ENCODE measurements around the gene LIN37.

LIN37 gene

DNA sequence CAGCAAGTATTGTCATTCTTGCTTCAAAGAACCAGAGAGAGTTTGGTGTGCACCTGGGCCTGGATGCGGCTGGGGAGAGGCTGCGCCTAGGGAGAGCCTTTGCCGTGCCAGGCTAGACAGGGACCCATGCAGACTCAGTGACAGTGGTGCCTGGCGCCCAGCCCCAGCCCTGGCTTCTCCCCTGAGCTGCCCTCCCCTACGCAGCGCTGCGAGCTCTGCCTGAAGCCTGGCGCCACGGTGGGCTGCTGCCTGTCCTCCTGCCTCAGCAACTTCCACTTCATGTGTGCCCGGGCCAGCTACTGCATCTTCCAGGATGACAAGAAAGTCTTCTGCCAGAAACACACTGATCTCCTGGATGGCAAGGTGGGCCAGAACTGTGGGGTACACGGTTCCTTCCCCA lies 18.6 kb upstream of the LIN37 start:
- H3K36me3 ChIP-seq (ENCODE audit: control insufficient read depth, insufficient read depth, low read length): peaks cover 95% of the 10 kb centered on the region
- no peaks in the 10 kb centered on the region for H3K4me1 ChIP-seq (ENCODE audit: control insufficient read depth, insufficient read depth, low read length)
- H3K4me3 ChIP-seq (ENCODE audit: low read depth, low read length): no peak overlapping the region
- H3K9me3 ChIP-seq (ENCODE audit: control insufficient read depth, insufficient read depth, low read length): no peaks in the 10 kb centered on the region
- no peak overlapping the region for H3K27ac ChIP-seq (ENCODE audit: low read depth, low read length)
- no peaks in the 10 kb centered on the region for H3K27me3 ChIP-seq (ENCODE audit: control insufficient read depth, insufficient read depth, low read length)
- H3K9ac ChIP-seq (ENCODE audit: low read depth, low read length): no peak overlapping the region

DNA sequence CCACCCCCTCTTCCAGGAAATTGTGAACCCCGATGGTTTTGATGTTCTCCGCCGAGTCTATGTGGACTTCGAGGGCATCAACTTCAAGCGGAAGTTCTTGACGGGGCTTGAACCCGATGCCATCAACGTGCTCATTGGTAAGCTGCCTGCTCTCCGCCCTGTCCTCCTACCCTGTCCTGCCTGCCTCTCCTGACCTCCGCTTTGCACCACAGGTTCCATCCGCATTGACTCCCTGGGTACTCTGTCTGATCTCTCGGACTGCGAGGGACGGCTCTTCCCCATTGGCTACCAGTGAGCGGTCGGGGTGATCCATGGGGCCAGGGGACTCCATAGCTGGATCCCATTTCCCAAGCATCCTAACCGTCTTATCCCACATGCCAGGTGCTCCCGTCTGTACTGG lies 18.1 kb upstream of the LIN37 start:
- no peak overlapping the region for H3K27ac ChIP-seq (ENCODE audit: low read depth, low read length)
- peaks cover 95% of the 10 kb centered on the region for H3K36me3 ChIP-seq (ENCODE audit: control insufficient read depth, insufficient read depth, low read length)
- no peaks in the 10 kb centered on the region for H3K27me3 ChIP-seq (ENCODE audit: control insufficient read depth, insufficient read depth, low read length)
- H3K9ac ChIP-seq (ENCODE audit: low read depth, low read length): no peak overlapping the region
- H3K4me1 ChIP-seq (ENCODE audit: control insufficient read depth, insufficient read depth, low read length): no peaks in the 10 kb centered on the region
- H3K4me3 ChIP-seq (ENCODE audit: low read depth, low read length): no peak overlapping the region
- H3K9me3 ChIP-seq (ENCODE audit: control insufficient read depth, insufficient read depth, low read length): no peaks in the 10 kb centered on the region

- Histone ChIP-seq H3K36me3 (ENCODE audit: control insufficient read depth, insufficient read depth, low read length) (peaks cover 94% of the 10 kb centered on the region), H3K4me3 (ENCODE audit: low read depth, low read length) (no peak overlapping the region), H3K9me3 (ENCODE audit: control insufficient read depth, insufficient read depth, low read length) (no peaks in the 10 kb centered on the region), H3K27me3 (ENCODE audit: control insufficient read depth, insufficient read depth, low read length) (no peaks in the 10 kb centered on the region), H3K9ac (ENCODE audit: low read depth, low read length) (no peak overlapping the region), H3K4me1 (ENCODE audit: control insufficient read depth, insufficient read depth, low read length) (no peaks in the 10 kb centered on the region), H3K27ac (ENCODE audit: low read depth, low read length) (no peak overlapping the region)
Measured at GRCh38 chr19:35731353-35731752, 17.0 kb upstream of the LIN37 start.

GRCh38 chr19:35731779-35732405 lies 16.5 kb upstream of the LIN37 start:
- H3K9ac ChIP-seq (ENCODE audit: low read depth, low read length): no peak overlapping the region
- H3K9me3 ChIP-seq (ENCODE audit: control insufficient read depth, insufficient read depth, low read length): no peaks in the 10 kb centered on the region
- H3K27ac ChIP-seq (ENCODE audit: low read depth, low read length): no peak overlapping the region
- peaks cover 96% of the 10 kb centered on the region for H3K36me3 ChIP-seq (ENCODE audit: control insufficient read depth, insufficient read depth, low read length)
- no peaks in the 10 kb centered on the region for H3K27me3 ChIP-seq (ENCODE audit: control insufficient read depth, insufficient read depth, low read length)
- H3K4me3 ChIP-seq (ENCODE audit: low read depth, low read length): no peak overlapping the region
- no peaks in the 10 kb centered on the region for H3K4me1 ChIP-seq (ENCODE audit: control insufficient read depth, insufficient read depth, low read length)

DNA sequence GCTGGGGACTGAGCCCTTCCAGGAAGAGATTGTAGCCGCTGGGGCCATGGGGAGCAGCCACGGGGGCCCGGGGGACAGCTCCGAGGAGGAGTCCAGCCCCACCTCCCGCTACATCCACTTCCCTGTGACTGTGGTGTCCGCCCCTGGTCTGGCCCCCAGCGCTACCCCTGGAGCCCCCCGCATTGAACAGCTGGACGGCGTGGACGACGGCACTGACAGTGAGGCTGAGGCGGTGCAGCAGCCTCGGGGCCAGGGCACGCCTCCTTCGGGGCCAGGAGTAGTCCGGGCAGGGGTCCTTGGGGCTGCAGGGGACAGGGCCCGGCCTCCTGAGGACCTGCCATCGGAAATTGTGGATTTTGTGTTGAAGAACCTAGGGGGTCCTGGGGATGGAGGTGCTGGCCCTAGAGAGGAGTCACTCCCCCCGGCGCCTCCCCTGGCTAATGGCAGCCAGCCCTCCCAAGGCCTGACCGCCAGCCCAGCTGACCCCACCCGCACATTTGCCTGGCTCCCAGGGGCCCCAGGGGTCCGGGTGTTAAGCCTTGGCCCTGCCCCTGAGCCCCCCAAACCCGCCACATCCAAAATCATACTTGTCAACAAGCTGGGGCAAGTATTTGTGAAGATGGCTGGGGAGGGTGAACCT lies 15.7 kb upstream of the LIN37 start:
- Histone ChIP-seq H3K9me3 (ENCODE audit: control insufficient read depth, insufficient read depth, low read length) (no peaks in the 10 kb centered on the region), H3K27ac (ENCODE audit: low read depth, low read length) (no peak overlapping the region), H3K4me1 (ENCODE audit: control insufficient read depth, insufficient read depth, low read length) (no peaks in the 10 kb centered on the region)

GRCh38 chr19:35733180-35734125 lies 14.9 kb upstream of the LIN37 start:
- no peak overlapping the region for H3K27ac ChIP-seq (ENCODE audit: low read depth, low read length)
- H3K4me1 ChIP-seq (ENCODE audit: control insufficient read depth, insufficient read depth, low read length): no peaks in the 10 kb centered on the region
- H3K27me3 ChIP-seq (ENCODE audit: control insufficient read depth, insufficient read depth, low read length): no peaks in the 10 kb centered on the region
- peaks cover 96% of the 10 kb centered on the region for H3K36me3 ChIP-seq (ENCODE audit: control insufficient read depth, insufficient read depth, low read length)
- no peaks in the 10 kb centered on the region for H3K9me3 ChIP-seq (ENCODE audit: control insufficient read depth, insufficient read depth, low read length)
- H3K9ac ChIP-seq (ENCODE audit: low read depth, low read length): no peak overlapping the region
- no peak overlapping the region for H3K4me3 ChIP-seq (ENCODE audit: low read depth, low read length)

More for the DNA sequence above, 15.7 kb upstream of the LIN37 start:
- Histone ChIP-seq H3K36me3 (ENCODE audit: control insufficient read depth, insufficient read depth, low read length) (peaks cover 96% of the 10 kb centered on the region), H3K4me3 (ENCODE audit: low read depth, low read length) (no peak overlapping the region), H3K27me3 (ENCODE audit: control insufficient read depth, insufficient read depth, low read length) (no peaks in the 10 kb centered on the region), H3K9ac (ENCODE audit: low read depth, low read length) (no peak overlapping the region)

DNA sequence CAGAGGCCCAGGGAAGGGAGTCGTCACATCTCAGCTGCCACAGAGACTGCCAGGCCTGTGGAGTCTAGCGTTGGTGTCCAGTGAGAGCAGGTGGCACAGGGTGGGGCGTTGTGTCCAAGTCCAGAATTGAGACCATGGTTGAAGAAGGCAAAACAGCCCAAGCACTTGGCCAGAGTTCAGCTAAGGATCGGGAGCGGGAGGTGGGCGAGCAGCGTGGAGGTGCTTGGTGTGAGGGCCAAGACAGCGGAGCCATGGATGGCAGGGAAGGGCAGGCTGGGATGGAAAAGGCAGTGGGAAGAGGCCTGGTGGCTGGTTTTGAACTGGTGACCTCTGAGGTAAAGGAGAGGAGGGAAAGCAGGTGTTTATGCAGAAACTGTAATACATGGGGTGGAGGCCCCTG lies 14.1 kb upstream of the LIN37 start:
- H3K27ac ChIP-seq (ENCODE audit: low read depth, low read length): no peak overlapping the region
- no peaks in the 10 kb centered on the region for H3K4me1 ChIP-seq (ENCODE audit: control insufficient read depth, insufficient read depth, low read length)
- no peak overlapping the region for H3K9ac ChIP-seq (ENCODE audit: low read depth, low read length)
- no peak overlapping the region for H3K4me3 ChIP-seq (ENCODE audit: low read depth, low read length)
- H3K9me3 ChIP-seq (ENCODE audit: control insufficient read depth, insufficient read depth, low read length): no peaks in the 10 kb centered on the region
- no peaks in the 10 kb centered on the region for H3K27me3 ChIP-seq (ENCODE audit: control insufficient read depth, insufficient read depth, low read length)
- H3K36me3 ChIP-seq (ENCODE audit: control insufficient read depth, insufficient read depth, low read length): peaks cover 96% of the 10 kb centered on the region

GRCh38 chr19:35734889-35735288 lies 13.5 kb upstream of the LIN37 start:
- peaks cover 90% of the 10 kb centered on the region for H3K36me3 ChIP-seq (ENCODE audit: control insufficient read depth, insufficient read depth, low read length)
- no peaks in the 10 kb centered on the region for H3K27me3 ChIP-seq (ENCODE audit: control insufficient read depth, insufficient read depth, low read length)
- no peak overlapping the region for H3K9ac ChIP-seq (ENCODE audit: low read depth, low read length)
- H3K4me3 ChIP-seq (ENCODE audit: low read depth, low read length): no peak overlapping the region
- H3K4me1 ChIP-seq (ENCODE audit: control insufficient read depth, insufficient read depth, low read length): no peaks in the 10 kb centered on the region
- H3K9me3 ChIP-seq (ENCODE audit: control insufficient read depth, insufficient read depth, low read length): no peaks in the 10 kb centered on the region
- no peak overlapping the region for H3K27ac ChIP-seq (ENCODE audit: low read depth, low read length)

DNA sequence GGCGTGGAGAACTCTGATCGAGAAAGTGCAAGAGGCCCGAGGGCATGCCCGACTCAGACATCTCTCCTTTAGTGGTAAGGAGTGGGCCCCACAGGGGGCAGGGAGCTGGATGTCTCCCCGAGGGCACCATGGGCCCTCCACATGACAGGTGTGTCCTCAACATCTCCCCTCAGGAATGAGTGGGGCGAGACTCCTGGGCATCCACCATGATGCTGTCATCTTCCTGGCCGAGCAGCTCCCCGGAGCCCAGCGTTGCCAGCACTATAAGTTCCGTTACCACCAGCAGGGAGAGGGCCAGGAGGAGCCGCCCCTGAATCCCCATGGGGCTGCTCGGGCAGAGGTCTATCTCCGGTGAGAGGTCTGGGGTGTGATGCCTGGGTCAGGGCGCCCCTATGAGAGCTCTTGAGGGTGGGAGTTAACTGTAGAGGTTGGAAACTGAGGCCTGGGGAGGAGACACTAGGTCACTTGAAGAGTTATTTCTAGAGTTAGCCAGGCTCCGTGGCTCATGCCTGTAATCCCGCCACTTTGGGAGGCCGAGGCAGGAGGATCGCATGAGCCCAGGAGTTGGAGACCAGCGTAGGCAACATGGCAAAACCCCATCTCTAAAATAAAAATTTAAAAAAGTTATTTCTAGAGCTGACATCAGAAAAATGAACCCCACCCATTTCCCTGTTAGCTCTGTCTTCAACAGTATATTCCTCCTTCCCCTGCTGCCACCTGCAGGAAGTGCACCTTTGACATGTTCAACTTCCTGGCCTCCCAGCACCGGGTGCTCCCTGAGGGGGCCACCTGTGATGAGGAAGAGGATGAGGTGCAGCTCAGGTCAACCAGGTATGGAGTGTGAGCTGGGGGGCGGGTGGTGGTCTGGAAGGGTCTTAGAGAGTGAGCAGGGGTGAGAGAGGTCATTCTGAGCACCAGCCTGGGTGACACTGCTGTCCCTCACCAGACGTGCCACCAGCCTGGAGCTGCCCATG lies 11.2 kb upstream of the LIN37 start:
- H3K27me3 ChIP-seq (ENCODE audit: control insufficient read depth, insufficient read depth, low read length): no peaks in the 10 kb centered on the region
- H3K36me3 ChIP-seq (ENCODE audit: control insufficient read depth, insufficient read depth, low read length): peaks cover 67% of the 10 kb centered on the region
- H3K4me1 ChIP-seq (ENCODE audit: control insufficient read depth, insufficient read depth, low read length): no peaks in the 10 kb centered on the region
- H3K9ac ChIP-seq (ENCODE audit: low read depth, low read length): no peak overlapping the region
- H3K4me3 ChIP-seq (ENCODE audit: low read depth, low read length): no peak overlapping the region
- H3K27ac ChIP-seq (ENCODE audit: low read depth, low read length): no peak overlapping the region
- no peaks in the 10 kb centered on the region for H3K9me3 ChIP-seq (ENCODE audit: control insufficient read depth, insufficient read depth, low read length)

DNA sequence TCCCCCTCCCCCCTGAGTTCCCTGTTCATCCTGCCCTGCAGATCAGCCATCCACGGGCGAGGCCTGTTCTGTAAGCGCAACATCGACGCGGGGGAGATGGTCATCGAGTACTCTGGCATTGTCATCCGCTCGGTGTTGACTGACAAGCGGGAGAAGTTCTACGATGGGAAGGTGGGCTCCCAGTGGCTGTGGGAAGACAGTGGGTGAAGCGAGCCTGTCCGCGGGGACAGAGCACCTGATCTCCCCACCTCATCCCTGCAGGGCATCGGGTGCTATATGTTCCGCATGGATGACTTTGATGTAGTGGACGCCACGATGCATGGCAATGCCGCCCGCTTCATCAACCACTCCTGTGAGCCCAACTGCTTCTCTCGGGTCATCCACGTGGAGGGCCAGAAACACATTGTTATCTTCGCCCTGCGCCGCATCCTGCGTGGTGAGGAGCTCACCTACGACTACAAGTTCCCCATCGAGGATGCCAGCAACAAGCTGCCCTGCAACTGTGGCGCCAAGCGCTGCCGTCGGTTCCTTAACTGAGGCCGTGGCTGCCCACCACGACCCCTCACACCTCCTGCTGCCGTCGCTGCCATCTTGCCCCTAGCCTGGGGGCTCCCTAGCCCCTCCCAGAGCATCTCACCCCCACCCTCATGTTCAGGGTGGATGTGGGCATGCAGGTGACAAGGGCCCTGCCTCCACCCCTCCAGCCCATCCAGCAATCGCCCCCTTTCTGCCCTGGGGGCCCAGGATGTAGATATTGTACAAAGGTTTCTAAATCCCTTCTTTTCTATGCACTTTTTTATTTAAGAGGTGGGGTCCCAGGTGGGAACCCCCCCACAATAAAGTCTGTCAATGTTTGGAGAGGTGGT lies 10.1 kb upstream of the LIN37 start:
- no peak overlapping the region for H3K9ac ChIP-seq (ENCODE audit: low read depth, low read length)
- H3K4me3 ChIP-seq (ENCODE audit: low read depth, low read length): no peak overlapping the region
- peaks cover 59% of the 10 kb centered on the region for H3K36me3 ChIP-seq (ENCODE audit: control insufficient read depth, insufficient read depth, low read length)
- H3K4me1 ChIP-seq (ENCODE audit: control insufficient read depth, insufficient read depth, low read length): no peaks in the 10 kb centered on the region
- no peak overlapping the region for H3K27ac ChIP-seq (ENCODE audit: low read depth, low read length)
- no peaks in the 10 kb centered on the region for H3K27me3 ChIP-seq (ENCODE audit: control insufficient read depth, insufficient read depth, low read length)
- H3K9me3 ChIP-seq (ENCODE audit: control insufficient read depth, insufficient read depth, low read length): no peaks in the 10 kb centered on the region

All from HUES48 (cell line).